ENCODE results near the gene KIF16B. TPM values are rescaled to one million over a fixed set of nuclear protein-coding genes. Genes with fewer than 3 reads are reported as not detected.

The KIF16B gene
- total and polyA plus RNA-seq, 9 of the 15 experiments (the other 6 are each of a cell fraction or from before 2014, with no cell fraction given): 1.00 to 10.6 (median 8.5) TPM

GRCh38 chr20:16609066-16609465, 35.8 kb upstream of the KIF16B start:
- DNase-seq (ENCODE audit: extremely low read depth in 1 of 4, low spot score in 3 of 4) (no peak), FAIRE-seq (no peak), ATAC-seq (no peak)
- no peak overlapping the region for H3K9ac ChIP-seq (ENCODE audit: insufficient read depth in 1 of 2, low read depth in 2 of 2, low read length in 2 of 2)
- intact Hi-C loops (cut with micrococcal nuclease): no loop called here
- no peaks in the 10 kb centered on the region for H3K9me3 ChIP-seq (replicated peaks; ENCODE audit: control insufficient read depth, insufficient read depth, low read depth, low read length)
- H3K4me2 ChIP-seq (ENCODE audit: insufficient read depth, low read length): no peak overlapping the region
- no peak overlapping the region for H3K4me3 ChIP-seq
- in situ Hi-C loops (cut with MboI): no loop called here
- H3K27me3 ChIP-seq (ENCODE audit: control insufficient read depth in 2 of 2, insufficient read depth in 2 of 2, low read length in 2 of 2): no peaks in the 10 kb centered on the region; a peak in 1 of 5 replicates
- no peaks in the 10 kb centered on the region for H3K9me1 ChIP-seq (ENCODE audit: control insufficient read depth, insufficient read depth, low read length)
- no peaks in the 10 kb centered on the region for H3K79me2 ChIP-seq (ENCODE audit: control insufficient read depth, insufficient read depth, low read length)
- BruUV-seq (replicated peaks): no TSS peak
- H3K27ac ChIP-seq (ENCODE audit: extremely low read depth, low read depth, low read length): no peak overlapping the region
- 8% methylated on average over 9 of the region's 9 CpGs for WGBS (ENCODE audit: insufficient coverage, low coverage, missing lambda C conversion rate)
- CTCF ChIA-PET (ENCODE audit: low intra/inter-chr PET ratio): no interaction called here
- POLR2A ChIA-PET: interaction anchor here (1.0 kb wide), 1 partner anchor 12 kb away, joined by 3 read pairs; no protein-coding TSS in a partner anchor
- no peaks in the 10 kb centered on the region for H3K4me1 ChIP-seq (replicated peaks in 1 of 2; ENCODE audit: control insufficient read depth in 2 of 2, insufficient read depth in 2 of 2, low read length in 2 of 2)
- H3K36me3 ChIP-seq (ENCODE audit: control insufficient read depth, insufficient read depth, low read length): no peaks in the 10 kb centered on the region
- H4K20me1 ChIP-seq (replicated peaks; ENCODE audit: control insufficient read depth, insufficient read depth, low read length): no peaks in the 10 kb centered on the region
- no peak overlapping the region for H2AFZ ChIP-seq (ENCODE audit: low read depth, low read length)
- TF ChIP-seq CHCHD3 (CRISPR knock-in tag; IDR thresholded peaks at IDR 0.05): no peak
- no peak for TF ChIP-seq HNRNPUL1 (IDR thresholded peaks at IDR 0.05; ENCODE audit: low read length)
- TF ChIP-seq CCNT2 (IDR thresholded peaks at IDR 0.05; ENCODE audit: borderline replicate concordance, extremely low read depth, insufficient read length, low read depth, low read length): no peak
- no peak for TF ChIP-seq PRDM10 (IDR thresholded peaks at IDR 0.05; ENCODE audit: partially characterized antibody)
- no peak for TF ChIP-seq PTTG1 (tag; IDR thresholded peaks at IDR 0.05; ENCODE audit: low read depth)
- no peak for TF ChIP-seq POLR2AphosphoS2 (IDR thresholded peaks at IDR 0.05; ENCODE audit: low read length)
- no peak for TF ChIP-seq ZC3H4 (CRISPR knock-in tag; IDR thresholded peaks at IDR 0.05; ENCODE audit: borderline replicate concordance)
- no peak for TF ChIP-seq ZNF280B (CRISPR knock-in tag; IDR thresholded peaks at IDR 0.05)
- no peak for TF ChIP-seq RERE (CRISPR knock-in tag; IDR thresholded peaks at IDR 0.05; ENCODE audit: borderline replicate concordance)
- TF ChIP-seq EP400 (IDR thresholded peaks at IDR 0.05): no peak
